PC-9 (cell line): Measurements from ENCODE around the gene KCNA2. TPM values are rescaled to one million over a fixed set of nuclear protein-coding genes. Genes with fewer than 3 reads are reported as not detected.

Experiments used
- BruUV-seq: library from RNA; stranded (reverse); fragments of 400-500 nt; replicated peaks from 2 replicates; lab custom pipeline; 2021; lab: Mats Ljungman, UMichigan
- CTCF ChIA-PET: fragments of 300-600 bp; sonication (Branson Sonifier 250); formaldehyde crosslinking; loops from one replicate; lab custom pipeline; 2022; ENCODE audit warnings: antibody characterized with exemption; lab: Charles Lee
- POLR2A ChIA-PET: fragments of 300-600 bp; sonication (Branson Sonifier 250); formaldehyde crosslinking; loops from one replicate; lab custom pipeline; 2022; ENCODE audit warnings: antibody characterized with exemption; ENCODE audit not compliant: unreplicated experiment; lab: Charles Lee
- DNase-seq, 2 experiments: peaks; one replicate each; pipeline versions ENCODE4 v3.0.0 to v3.0.0-alpha.2; 2015 to 2022; ENCODE audit warnings: mixed read lengths in 1 of 2
- H2AFZ ChIP-seq: fragments of 200-600 bp; sonication (generic); 2 replicates; pipeline ENCODE4 v1.8.1; 2017; ENCODE audit warnings: antibody characterized with exemption
- H3F3A ChIP-seq: fragments of 200-600 bp; sonication (generic); 2 replicates; pipeline ENCODE4 v1.8.1; 2017; ENCODE audit warnings: antibody characterized with exemption, mild to moderate bottlenecking, low read depth; ENCODE audit not compliant: insufficient read depth
- H3K27ac ChIP-seq: fragments of 200-600 bp; sonication (generic); 2 replicates; pipeline ENCODE4 v1.6.1; 2016; ENCODE audit warnings: mixed run types
- H3K27me3 ChIP-seq: fragments of 200-600 bp; sonication (generic); 2 replicates; pipeline ENCODE4 v1.6.1; 2016; ENCODE audit warnings: low read depth, mixed run types; ENCODE audit not compliant: insufficient read depth
- H3K36me3 ChIP-seq: fragments of 200-600 bp; sonication (generic); 2 replicates; pipeline ENCODE4 v1.6.1; 2016; ENCODE audit warnings: low read depth, mixed run types
- H3K4me1 ChIP-seq: fragments of 200-600 bp; sonication (generic); replicated peaks from 2 replicates; pipeline ENCODE4 v1.6.1; 2016; ENCODE audit warnings: mixed run types; ENCODE audit not compliant: insufficient read depth
- H3K4me2 ChIP-seq: fragments of 200-600 bp; sonication (generic); 2 replicates; pipeline ENCODE4 v1.6.1; 2017; ENCODE audit warnings: mixed run types
- H3K4me3 ChIP-seq: fragments of 200-600 bp; sonication (generic); 2 replicates; pipeline ENCODE4 v1.6.1; 2016; ENCODE audit warnings: mixed run types
- H3K79me2 ChIP-seq: fragments of 200-600 bp; sonication (generic); 2 replicates; pipeline ENCODE4 v1.6.1; 2017; ENCODE audit warnings: low read depth, mixed run types
- H3K9me2 ChIP-seq: fragments of 200-600 bp; sonication (generic); 2 replicates; pipeline ENCODE4 v1.8.1; 2017; ENCODE audit warnings: mild to moderate bottlenecking; ENCODE audit not compliant: insufficient read depth
- H3K9me3 ChIP-seq: fragments of 200-600 bp; sonication (generic); 2 replicates; pipeline ENCODE4 v1.8.1; 2016; ENCODE audit warnings: low read depth; ENCODE audit not compliant: insufficient read depth
- H4K20me1 ChIP-seq: fragments of 200-600 bp; sonication (generic); 2 replicates; pipeline ENCODE4 v1.8.1; 2017; ENCODE audit not compliant: insufficient read depth
- EZH2 ChIP-seq: fragments of 200-600 bp; sonication (generic); IDR thresholded peaks from 2 replicates; pipeline ENCODE4 v1.8.0; 2017; ENCODE audit warnings: antibody characterized with exemption, low read depth
- intact Hi-C: fragments of 100-400 bp; cut with micrococcal nuclease; formaldehyde crosslinking; loops from one replicate; pipeline ENCODE4 v1.10.0; 2022; ENCODE audit not compliant: unreplicated experiment
- total RNA-seq: library from RNA; stranded (reverse); gene quantifications from 2 replicates; pipeline ENCODE4 v1.2.3, GENCODE V29; 2021
- TF ChIP-seq, protein P1 (sequence below): fragments of 200-600 bp; sonication (generic); conservative IDR thresholded peaks from 2 replicates; pipeline ENCODE4 v1.6.1; 2017; ENCODE audit warnings: mixed run types, antibody characterized with exemption, mild to moderate bottlenecking, moderate library complexity

KCNA2 gene
- total RNA-seq, 1 experiment from 2014 or later, result not detected

DNA sequence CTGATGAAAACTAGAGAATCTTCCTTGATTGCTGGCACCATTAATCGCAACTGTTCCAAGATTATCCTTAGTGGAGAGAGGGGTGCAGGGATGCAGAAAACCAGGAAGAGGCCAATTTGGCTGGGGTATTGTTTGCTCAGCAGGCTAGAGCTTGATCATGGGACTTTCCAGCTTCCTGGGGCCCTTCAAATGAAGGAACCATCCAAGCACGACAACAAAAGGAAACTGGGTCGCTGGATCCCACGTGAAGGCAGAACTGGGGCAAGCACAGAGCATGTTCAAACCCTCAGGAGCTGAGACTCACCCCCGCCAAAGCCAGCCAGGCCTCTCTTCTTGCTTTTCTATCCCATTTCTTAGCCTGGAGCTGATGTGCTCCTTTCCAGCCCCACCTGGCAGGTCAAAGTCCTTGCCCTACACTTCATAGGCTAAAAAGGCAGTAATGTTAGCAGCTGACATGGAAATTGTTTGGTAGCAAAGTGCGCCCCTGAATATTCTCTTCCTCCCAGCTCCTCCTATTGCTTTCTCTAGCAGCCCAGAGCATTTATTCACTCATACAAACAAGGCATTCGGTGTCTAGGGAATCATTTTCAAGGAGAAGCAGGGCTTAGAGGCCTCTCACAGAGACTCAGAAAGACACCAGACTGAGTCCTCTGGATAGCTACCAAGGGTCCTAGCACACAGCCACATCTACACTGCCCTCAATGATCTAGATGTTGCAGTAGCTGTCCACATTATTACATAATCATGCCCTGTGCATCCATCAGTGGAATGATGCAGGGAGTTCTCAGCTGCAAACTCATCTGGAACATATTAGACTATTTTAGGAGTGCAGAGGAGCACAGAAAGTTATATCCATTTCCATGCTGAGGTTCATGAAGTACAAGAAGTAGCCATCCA lies 11.5 kb downstream of the KCNA2 start:
- Histone ChIP-seq H3K9me3 (no peaks in the 10 kb centered on the region), H3K4me3 (no peak overlapping the region), H3K79me2 (no peaks in the 10 kb centered on the region), H3K4me2 (no peak overlapping the region), H3K27me3 (peaks cover 60% of the 10 kb centered on the region), H3K9me2 (no peaks in the 10 kb centered on the region), H2AFZ (no peak overlapping the region), H4K20me1 (no peaks in the 10 kb centered on the region), H3K27ac (no peak overlapping the region), H3K4me1 (no peaks in the 10 kb centered on the region), H3F3A (no peaks in the 10 kb centered on the region), H3K36me3 (no peaks in the 10 kb centered on the region)
- no peak for DNase-seq
- intact Hi-C loops, result no loop called here
- CTCF ChIA-PET, result no interaction called here
- POLR2A ChIA-PET, result no interaction called here
- no peak for TF ChIP-seq EZH2
- TF ChIP-seq, protein P1, sequence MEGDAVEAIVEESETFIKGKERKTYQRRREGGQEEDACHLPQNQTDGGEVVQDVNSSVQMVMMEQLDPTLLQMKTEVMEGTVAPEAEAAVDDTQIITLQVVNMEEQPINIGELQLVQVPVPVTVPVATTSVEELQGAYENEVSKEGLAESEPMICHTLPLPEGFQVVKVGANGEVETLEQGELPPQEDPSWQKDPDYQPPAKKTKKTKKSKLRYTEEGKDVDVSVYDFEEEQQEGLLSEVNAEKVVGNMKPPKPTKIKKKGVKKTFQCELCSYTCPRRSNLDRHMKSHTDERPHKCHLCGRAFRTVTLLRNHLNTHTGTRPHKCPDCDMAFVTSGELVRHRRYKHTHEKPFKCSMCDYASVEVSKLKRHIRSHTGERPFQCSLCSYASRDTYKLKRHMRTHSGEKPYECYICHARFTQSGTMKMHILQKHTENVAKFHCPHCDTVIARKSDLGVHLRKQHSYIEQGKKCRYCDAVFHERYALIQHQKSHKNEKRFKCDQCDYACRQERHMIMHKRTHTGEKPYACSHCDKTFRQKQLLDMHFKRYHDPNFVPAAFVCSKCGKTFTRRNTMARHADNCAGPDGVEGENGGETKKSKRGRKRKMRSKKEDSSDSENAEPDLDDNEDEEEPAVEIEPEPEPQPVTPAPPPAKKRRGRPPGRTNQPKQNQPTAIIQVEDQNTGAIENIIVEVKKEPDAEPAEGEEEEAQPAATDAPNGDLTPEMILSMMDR, result no peak
- BruUV-seq, result no TSS peak

- H3K4me1 ChIP-seq, result no peaks in the 10 kb centered on the region
- BruUV-seq, result no TSS peak
- POLR2A ChIA-PET, result no interaction called here
- TF ChIP-seq, protein P1, result no peak
- no peak for TF ChIP-seq EZH2
- no peaks in the 10 kb centered on the region for H3K9me3 ChIP-seq
- no peak overlapping the region for H2AFZ ChIP-seq
- no peak overlapping the region for H3K27ac ChIP-seq
- CTCF ChIA-PET, result no interaction called here
- H4K20me1 ChIP-seq, result no peaks in the 10 kb centered on the region
- H3K4me2 ChIP-seq, result no peak overlapping the region
- no peaks in the 10 kb centered on the region for H3F3A ChIP-seq
- no peaks in the 10 kb centered on the region for H3K9me2 ChIP-seq
- intact Hi-C loops, result no loop called here
- H3K79me2 ChIP-seq, result no peaks in the 10 kb centered on the region
- H3K36me3 ChIP-seq, result no peaks in the 10 kb centered on the region
- no peak for DNase-seq
- H3K4me3 ChIP-seq, result no peak overlapping the region
- H3K27me3 ChIP-seq, result peaks cover 60% of the 10 kb centered on the region
These were observed 12.3 kb downstream of the KCNA2 start for GRCh38 chr1:110593902-110594301.

- Histone ChIP-seq H2AFZ (no peak overlapping the region), H3K4me1 (no peaks in the 10 kb centered on the region), H3F3A (no peaks in the 10 kb centered on the region), H3K79me2 (no peaks in the 10 kb centered on the region), H3K4me2 (no peak overlapping the region), H3K9me2 (no peaks in the 10 kb centered on the region), H3K27ac (no peak overlapping the region), H3K4me3 (no peak overlapping the region), H4K20me1 (no peaks in the 10 kb centered on the region), H3K36me3 (no peaks in the 10 kb centered on the region), H3K9me3 (no peaks in the 10 kb centered on the region), H3K27me3 (peaks cover 68% of the 10 kb centered on the region)
- no TSS peak for BruUV-seq
- ChIA-PET POLR2A (no interaction called here), CTCF (no interaction called here)
- no peak for DNase-seq
- intact Hi-C loops, result no loop called here
- TF ChIP-seq, protein P1, result no peak
- TF ChIP-seq EZH2, result no peak
These were observed 14.2 kb downstream of the KCNA2 start for GRCh38 chr1:110591956-110592355.
